ENCODE measurements around the gene RHBG. TPM values are rescaled to one million over a fixed set of nuclear protein-coding genes. Genes with fewer than 3 reads are reported as not detected.
"Not testable (repeated sequence)": the region's sequence is repeated elsewhere in the genome, so short reads cannot be mapped to it uniquely, and the experiment has no call there.

The RHBG gene
- 10 to 100 TPM in 2 of 3 donors, 1 to 10 TPM in 1; 8.7 to 12.3 (median 10.7) TPM for polyA plus RNA-seq (ENCODE audit: insufficient read length in 3 of 3)

GRCh38 chr1:156368889-156369684 lies at the start of gene RHBG:
Gene RHBG (plus strand): TSS chr1:156369211. CDS start chr1:156369250, 39 bp downstream.
- DNase-seq (ENCODE audit: low read depth in 3 of 3, low spot score in 2 of 3) = no peak

- no peak for DNase-seq (ENCODE audit: low read depth in 3 of 3, low spot score in 2 of 3)
These were observed 49.3 kb upstream of the RHBG start for GRCh38 chr1:156319664-156320063.

DNA sequence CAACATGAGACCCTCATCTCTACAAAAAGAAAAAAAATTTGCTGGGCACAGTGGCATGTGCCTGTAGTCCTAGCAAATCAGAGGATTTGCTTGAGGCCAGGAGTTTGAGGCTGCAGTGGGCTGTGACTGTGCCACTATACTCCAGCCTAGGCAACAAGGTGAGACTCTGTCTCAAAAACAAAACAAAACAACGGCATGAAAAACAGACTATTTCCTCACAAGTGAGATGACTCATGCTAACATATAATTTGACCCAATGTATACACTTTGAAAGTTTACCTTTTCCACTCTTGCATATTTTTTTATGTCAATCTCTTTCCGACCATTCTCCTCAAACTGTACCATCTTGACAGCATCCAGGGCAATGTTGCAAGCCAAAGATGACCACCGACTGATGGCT lies 48.5 kb upstream of the RHBG start:
- DNase-seq (ENCODE audit: low read depth in 3 of 3, low spot score in 2 of 3) = no peak

DNA sequence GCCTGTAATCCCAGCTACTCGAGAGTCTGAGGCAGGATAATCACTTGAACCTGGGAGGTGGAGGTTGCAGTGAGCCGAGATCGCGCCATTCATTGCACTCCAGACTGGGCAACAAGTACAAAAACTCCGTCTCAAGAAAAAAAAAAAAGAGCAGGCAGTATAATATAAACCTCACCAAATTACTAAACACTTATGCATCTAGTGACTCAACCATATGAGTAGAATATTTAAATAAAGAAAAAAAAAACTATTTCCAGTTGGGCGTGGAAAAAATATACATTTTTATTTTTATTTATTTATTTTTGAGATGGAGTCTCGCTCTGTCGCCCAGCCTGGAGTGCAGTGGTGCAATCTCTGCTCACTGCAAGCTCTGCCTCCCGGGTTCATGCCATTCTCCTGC lies 45.8 kb upstream of the RHBG start:
- DNase-seq (ENCODE audit: low read depth in 3 of 3, low spot score in 2 of 3) = not testable (repeated sequence)

- no peak for DNase-seq (ENCODE audit: low read depth in 3 of 3, low spot score in 2 of 3)
These were observed 32.8 kb upstream of the RHBG start for GRCh38 chr1:156336242-156336641.

DNA sequence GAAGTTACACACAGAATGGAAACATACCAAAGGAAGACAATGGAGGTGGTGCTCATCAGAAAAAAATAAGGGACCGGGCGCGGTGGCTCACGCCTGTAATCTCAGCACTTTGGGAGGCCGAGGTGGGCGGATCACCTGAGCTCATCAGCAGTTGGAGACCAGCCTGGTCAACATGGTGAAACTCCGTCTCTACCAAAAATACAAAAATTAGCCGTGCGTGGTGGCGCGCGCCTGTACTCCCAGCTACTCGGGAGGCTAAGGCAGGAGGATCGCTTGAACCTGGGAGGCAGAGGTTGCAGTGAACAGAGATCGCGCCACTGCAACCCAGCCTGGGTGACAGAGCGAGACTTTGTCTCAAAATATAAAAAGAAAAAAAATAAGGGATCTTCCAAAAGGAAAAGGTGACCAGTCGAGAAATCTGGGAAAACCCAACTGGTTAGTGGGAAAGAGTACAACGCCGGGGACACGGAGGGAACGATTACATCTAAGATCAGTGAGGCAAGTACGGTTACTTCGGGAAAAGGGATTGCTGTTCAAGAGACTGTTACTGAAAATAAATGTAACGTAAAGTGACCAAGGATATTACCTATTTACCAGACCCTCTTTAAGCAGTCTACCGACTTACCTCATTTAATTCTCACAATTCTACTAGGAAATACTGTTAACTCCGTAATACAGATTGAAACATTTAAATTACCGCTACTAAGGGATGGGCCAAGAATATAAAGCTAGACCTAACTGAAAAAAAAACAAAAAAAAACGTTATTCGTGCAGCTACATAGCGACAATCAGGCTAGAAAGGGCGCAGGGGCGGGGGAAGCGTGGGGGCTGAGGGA lies 31.7 kb upstream of the RHBG start:
- DNase-seq (ENCODE audit: low read depth in 3 of 3, low spot score in 2 of 3) = no peak

- DNase-seq (ENCODE audit: low read depth in 3 of 3, low spot score in 2 of 3) = no peak
These were observed 31.2 kb upstream of the RHBG start for GRCh38 chr1:156337888-156338179.

DNA sequence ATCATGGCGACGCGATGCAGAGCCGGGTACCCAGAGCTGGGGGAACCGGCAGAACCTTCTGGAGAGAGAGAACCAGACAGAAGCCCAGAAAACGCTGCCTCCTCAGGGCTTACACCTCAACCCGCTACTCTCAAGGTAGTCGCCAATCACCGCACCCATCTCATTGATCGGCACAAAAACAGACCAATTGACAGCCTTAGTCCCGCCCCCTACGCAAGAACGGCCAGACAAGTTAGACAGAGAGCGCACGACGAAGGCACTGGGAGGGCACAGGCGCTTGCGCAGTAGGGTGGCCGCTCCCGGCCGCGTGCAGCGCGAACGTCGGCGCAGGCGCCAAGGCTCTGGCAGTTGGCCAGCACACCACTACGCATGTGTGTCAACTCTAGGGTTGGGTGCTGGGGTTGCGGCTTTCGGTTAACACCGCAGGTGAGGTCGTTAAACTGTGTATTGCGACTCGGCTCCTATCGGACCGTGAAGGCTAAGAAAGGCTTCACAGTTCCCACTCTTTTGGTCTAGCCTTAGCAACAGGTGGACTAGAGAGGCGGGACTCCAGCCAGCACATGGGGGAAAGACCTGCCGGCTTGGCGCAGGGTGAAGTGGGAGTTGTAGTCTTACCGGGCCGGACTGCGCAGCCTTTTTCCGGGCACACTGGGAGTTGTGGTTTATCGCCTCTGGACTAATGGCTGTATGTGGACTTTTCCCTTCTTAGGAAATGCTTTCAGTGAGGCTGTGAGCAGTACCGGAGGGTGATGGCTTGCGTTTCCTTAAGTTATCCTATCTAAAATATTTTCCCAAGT lies 30.6 kb upstream of the RHBG start, which contains the start of the genes CCT3 and TSACC:
Gene CCT3 (minus strand): TSS at position 113 of the 797 bp plus-strand sequence. CDS start 108 bp downstream, at position 5.
Gene TSACC (plus strand): TSS at position 347 of the 797 bp plus-strand sequence. CDS start 1,232 bp downstream, outside the sequence.
- peak; percentile 99 to 100 (median 99) for DNase-seq (ENCODE audit: low read depth in 3 of 3, low spot score in 2 of 3)

DNA sequence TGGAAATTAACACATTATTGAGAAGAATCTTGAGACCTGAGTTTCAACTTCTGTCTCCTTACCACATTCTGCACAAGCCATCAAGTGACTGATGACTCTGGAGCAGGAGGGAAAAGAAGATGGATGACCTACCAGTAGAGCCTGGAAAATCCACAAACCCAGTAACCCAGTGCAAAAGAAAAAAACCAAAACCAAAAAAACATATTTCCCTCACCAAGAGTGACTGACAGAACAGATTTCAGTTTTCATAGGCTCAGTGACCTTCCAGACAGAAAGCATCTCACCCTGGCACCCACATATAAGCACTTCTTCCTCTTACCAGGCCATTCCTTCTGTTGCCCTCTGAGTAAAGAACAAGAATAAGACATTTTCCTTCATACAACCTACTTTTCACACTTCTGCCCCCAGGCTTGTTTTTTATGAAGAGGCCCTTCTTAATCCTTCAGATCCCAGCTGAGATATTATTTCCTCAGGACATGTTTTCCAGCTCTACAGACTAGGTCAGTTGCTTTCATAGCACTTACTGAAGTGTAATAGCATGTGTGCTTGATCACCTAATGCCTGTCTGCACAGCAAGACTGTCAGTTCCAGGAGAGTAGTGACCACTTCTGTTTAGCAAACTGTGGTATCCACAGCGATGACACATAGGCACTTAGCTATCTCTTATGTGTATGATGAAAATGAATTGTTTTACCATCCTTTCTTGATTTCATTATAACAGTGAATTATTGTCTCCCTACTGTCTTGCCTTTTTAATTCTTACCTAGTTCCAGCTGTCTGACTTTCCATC lies 26.6 kb upstream of the RHBG start:
- no peak for DNase-seq (ENCODE audit: low read depth in 3 of 3, low spot score in 2 of 3)

- DNase-seq (ENCODE audit: low read depth in 3 of 3, low spot score in 2 of 3) = no peak
These were observed 24.6 kb upstream of the RHBG start for GRCh38 chr1:156344409-156344808.

DNA sequence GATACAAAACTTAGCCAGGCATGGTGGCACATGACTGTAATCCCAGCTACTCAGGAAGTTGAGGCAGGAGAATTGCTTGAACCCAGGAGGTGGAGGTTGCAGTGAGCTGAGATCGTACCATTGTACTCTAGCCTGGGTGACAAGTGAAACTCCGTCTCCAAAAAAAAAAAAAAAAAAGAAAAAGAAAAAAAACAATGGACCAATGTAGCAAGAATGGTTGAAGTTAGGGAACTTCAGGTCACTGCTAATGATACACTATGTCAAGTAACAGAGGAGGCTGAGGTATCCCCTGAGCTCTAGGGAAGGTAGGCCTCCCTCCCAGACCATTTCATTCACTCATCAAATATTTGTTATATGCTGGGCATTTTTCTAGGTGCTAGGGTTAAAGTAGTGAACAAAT lies 23.0 kb upstream of the RHBG start:
- DNase-seq (ENCODE audit: low read depth in 3 of 3, low spot score in 2 of 3) = not testable (repeated sequence)

DNA sequence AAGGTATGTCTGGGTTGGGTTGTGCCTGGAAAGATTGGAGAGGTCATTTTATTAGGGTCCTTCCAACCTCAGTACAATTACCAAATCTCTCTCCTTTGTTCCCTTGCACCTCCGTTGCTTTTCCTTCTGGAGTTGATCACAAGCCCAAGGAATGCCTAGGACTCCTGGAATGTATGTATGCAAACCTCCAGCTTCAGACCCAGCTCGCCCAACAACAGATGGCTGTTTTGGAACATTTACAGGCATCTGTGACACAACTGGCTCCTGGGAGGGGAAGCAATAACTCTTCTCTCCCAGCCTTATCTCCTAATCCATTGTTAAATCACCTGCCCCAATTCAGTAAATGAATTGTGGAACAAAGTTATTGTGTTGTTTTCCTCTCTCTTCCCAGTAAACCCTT lies 22.4 kb upstream of the RHBG start:
- DNase-seq (ENCODE audit: low read depth in 3 of 3, low spot score in 2 of 3) = no peak

DNA sequence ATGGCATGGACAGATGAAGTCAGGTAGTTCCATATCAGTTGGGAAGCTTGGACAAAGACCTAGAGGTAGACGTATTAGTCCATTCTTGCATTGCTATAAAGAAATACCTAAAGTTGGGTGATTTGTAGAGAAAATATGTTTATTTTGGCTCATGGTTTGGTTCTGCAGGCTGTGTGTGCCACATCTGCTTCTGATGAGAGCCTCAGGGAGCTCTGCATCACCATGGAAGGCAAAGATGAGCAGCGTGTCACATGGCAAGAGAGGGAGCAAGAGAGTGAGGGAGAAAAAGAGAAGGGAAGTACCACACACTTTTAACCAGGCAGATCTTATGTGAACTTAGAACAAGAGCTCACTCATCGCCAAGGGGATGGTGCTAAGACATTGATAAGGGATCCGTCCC lies 21.7 kb upstream of the RHBG start:
- no peak for DNase-seq (ENCODE audit: low read depth in 3 of 3, low spot score in 2 of 3)

GRCh38 chr1:156352481-156352880 lies 16.5 kb upstream of the RHBG start:
- DNase-seq (ENCODE audit: low read depth in 3 of 3, low spot score in 2 of 3) = not testable (repeated sequence)

- DNase-seq (ENCODE audit: low read depth in 3 of 3, low spot score in 2 of 3) = no peak
These were observed 12.6 kb upstream of the RHBG start for GRCh38 chr1:156356262-156356874.

- no peak for DNase-seq (ENCODE audit: low read depth in 3 of 3, low spot score in 2 of 3)
These were observed 12.0 kb upstream of the RHBG start for GRCh38 chr1:156356875-156357534.

DNA sequence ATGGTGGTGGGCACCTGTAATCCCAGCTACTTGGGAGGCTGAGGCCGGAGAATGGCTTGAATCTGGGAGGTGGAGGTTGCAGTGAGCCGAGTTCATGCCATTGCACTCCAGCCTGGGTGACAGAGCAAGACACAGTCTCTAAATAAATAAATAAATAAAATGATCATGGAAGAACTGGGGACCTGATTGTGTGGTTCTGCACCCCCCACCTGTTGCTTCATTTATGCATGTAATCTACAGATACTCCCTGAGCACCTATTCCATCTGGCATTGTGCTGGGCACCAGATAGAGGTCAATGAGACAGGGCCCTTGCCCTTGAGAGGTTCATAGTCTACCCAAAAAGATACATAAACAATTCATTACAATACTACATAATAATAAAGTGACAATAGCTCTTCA lies 11.0 kb upstream of the RHBG start:
- DNase-seq (ENCODE audit: low read depth in 3 of 3, low spot score in 2 of 3) = no peak

DNA sequence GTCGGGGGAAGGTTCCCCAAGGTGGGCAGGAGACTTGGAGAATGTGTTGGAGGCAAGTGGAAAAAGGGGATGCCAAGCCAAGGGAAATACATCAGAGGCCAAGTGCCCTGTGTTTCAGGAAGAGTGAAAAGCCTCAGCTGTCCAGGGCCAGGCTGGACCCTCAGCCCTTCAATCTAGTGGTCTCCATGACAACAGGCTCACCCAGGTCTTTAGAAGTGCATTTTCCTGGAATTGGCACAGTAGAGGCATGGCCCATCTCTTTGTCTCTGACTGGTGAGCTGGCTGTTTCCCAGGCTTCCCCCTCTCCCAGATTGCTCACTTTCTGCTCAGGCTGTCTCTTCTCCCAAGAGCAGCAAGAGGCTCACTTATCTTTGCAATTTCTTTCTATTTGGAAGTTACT lies 10.4 kb upstream of the RHBG start:
- no peak for DNase-seq (ENCODE audit: low read depth in 3 of 3, low spot score in 2 of 3)

GRCh38 chr1:156359249-156359648 lies 9.8 kb upstream of the RHBG start:
- no peak for DNase-seq (ENCODE audit: low read depth in 3 of 3, low spot score in 2 of 3)
